Measurements from ENCODE around the gene CNIH3. TPM values are rescaled to one million over a fixed set of nuclear protein-coding genes. Genes with fewer than 3 reads are reported as not detected.

CNIH3 gene
- total and polyA plus RNA-seq, 2 donors (not counting 3 experiments of a cell fraction or from before 2014, with no cell fraction given), result 1.3 to 2.5 TPM

DNA sequence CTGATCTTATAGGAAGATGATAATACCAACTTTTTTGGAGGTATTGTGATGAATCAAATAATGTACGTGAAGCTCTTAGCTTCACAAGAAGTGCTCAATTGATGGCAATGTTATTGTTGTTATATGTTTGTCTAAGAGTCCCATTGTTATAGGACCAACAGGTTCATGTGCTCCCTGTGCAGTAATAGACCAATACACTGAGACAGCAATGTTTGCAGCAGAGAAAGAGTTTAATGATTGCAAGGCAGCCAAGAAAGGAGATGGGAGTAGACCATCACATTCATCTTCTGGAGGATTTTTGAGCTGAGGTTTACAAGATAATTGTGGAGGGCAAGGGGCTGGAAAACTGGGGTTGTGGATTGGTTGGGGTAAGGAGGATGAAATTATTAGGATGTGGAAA, 143.0 kb downstream of the CNIH3 start:
- H4K20me1 ChIP-seq (replicated peaks; ENCODE audit: control insufficient read depth, extremely low read depth, insufficient read depth, low read length), result no peaks in the 10 kb centered on the region
- no peaks in the 10 kb centered on the region for H3K9me3 ChIP-seq (replicated peaks; ENCODE audit: control insufficient read depth, insufficient read depth, low read length)
- CTCF ChIA-PET, result interaction anchor here (0.7 kb wide), 1 partner anchor 163 kb away, joined by 3 read pairs; no protein-coding TSS in a partner anchor
- H3K4me3 ChIP-seq (replicated peaks in 1 of 3; ENCODE audit: insufficient read depth in 1 of 3, low read depth in 1 of 3, low read length in 3 of 3), result no peak overlapping the region
- DNase-seq (ENCODE audit: low read depth, low spot score) (no peak), FAIRE-seq (no peak)
- H2AFZ ChIP-seq (ENCODE audit: low read depth, low read length), result no peak overlapping the region
- H3K9ac ChIP-seq (replicated peaks; ENCODE audit: extremely low read depth, insufficient read depth, low read length), result no peak overlapping the region
- H3K79me2 ChIP-seq (ENCODE audit: control insufficient read depth, insufficient read depth, low read length), result no peaks in the 10 kb centered on the region
- no peak overlapping the region for H3K4me2 ChIP-seq (ENCODE audit: insufficient read depth, low read length)
- intact Hi-C loops (cut with micrococcal nuclease) (no loop called here), dilution Hi-C loops (cut with MboI; ENCODE audit: extremely low pct_ligation_motif_present, low sequenced_read_pairs) (no loop called here)
- TF ChIP-seq EZH2 (IDR thresholded peaks at IDR 0.05; ENCODE audit: borderline replicate concordance, low read depth, low read length, severe bottlenecking), result no peak
- TF ChIP-seq GATA2 (IDR thresholded peaks at IDR 0.05; ENCODE audit: insufficient read depth, insufficient read length, low read depth, low read length), result no peak
- no peak for TF ChIP-seq JUN (IDR thresholded peaks at IDR 0.05; ENCODE audit: borderline replicate concordance, insufficient read depth, insufficient read length, low read depth)
- TF ChIP-seq, protein P1, sequence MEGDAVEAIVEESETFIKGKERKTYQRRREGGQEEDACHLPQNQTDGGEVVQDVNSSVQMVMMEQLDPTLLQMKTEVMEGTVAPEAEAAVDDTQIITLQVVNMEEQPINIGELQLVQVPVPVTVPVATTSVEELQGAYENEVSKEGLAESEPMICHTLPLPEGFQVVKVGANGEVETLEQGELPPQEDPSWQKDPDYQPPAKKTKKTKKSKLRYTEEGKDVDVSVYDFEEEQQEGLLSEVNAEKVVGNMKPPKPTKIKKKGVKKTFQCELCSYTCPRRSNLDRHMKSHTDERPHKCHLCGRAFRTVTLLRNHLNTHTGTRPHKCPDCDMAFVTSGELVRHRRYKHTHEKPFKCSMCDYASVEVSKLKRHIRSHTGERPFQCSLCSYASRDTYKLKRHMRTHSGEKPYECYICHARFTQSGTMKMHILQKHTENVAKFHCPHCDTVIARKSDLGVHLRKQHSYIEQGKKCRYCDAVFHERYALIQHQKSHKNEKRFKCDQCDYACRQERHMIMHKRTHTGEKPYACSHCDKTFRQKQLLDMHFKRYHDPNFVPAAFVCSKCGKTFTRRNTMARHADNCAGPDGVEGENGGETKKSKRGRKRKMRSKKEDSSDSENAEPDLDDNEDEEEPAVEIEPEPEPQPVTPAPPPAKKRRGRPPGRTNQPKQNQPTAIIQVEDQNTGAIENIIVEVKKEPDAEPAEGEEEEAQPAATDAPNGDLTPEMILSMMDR (IDR thresholded peaks at IDR 0.05; ENCODE audit: extremely low read depth in 1 of 2, insufficient read depth in 1 of 2, low read depth in 1 of 2, low read length in 2 of 2), result no peak
- TF ChIP-seq, protein P2, sequence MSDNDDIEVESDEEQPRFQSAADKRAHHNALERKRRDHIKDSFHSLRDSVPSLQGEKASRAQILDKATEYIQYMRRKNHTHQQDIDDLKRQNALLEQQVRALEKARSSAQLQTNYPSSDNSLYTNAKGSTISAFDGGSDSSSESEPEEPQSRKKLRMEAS (IDR thresholded peaks at IDR 0.05; ENCODE audit: insufficient read depth, insufficient read length), result no peak
- TF ChIP-seq POLR2A (IDR thresholded peaks at IDR 0.05; ENCODE audit: low read depth, low read length), result no peak
- TF ChIP-seq MYC (IDR thresholded peaks at IDR 0.05; ENCODE audit: low read depth, low read length), result no peak
- TF ChIP-seq FOS (IDR thresholded peaks at IDR 0.05; ENCODE audit: borderline replicate concordance, insufficient read depth, low read length), result no peak
- no peak for TF ChIP-seq POLR2AphosphoS5 (IDR thresholded peaks at IDR 0.05; ENCODE audit: insufficient read depth, low read depth, low read length)
- no peaks in the 10 kb centered on the region for H3K36me3 ChIP-seq (ENCODE audit: control insufficient read depth in 2 of 2, extremely low read depth in 1 of 2, insufficient read depth in 2 of 2, low read length in 2 of 2)
- H3K27me3 ChIP-seq (ENCODE audit: control insufficient read depth in 2 of 2, insufficient read depth in 2 of 2, low read length in 2 of 2), result no peaks in the 10 kb centered on the region
- H3K9me1 ChIP-seq (replicated peaks; ENCODE audit: control insufficient read depth, extremely low read depth, insufficient read depth, low read length), result no peaks in the 10 kb centered on the region
- no peaks in the 10 kb centered on the region for H3K4me1 ChIP-seq (ENCODE audit: control insufficient read depth, extremely low read depth, insufficient read depth, low read length)
- BruUV-seq (replicated peaks), result no TSS peak
- POLR2A ChIA-PET, result no interaction called here
- H3K27ac ChIP-seq (ENCODE audit: insufficient read depth, low read depth, low read length), result no peak overlapping the region

Measured in endothelial cell of umbilical vein (primary cell).